ENCODE results near the gene P2RX6. TPM values are rescaled to one million over a fixed set of nuclear protein-coding genes. Genes with fewer than 3 reads are reported as not detected.

Gene P2RX6
- total and polyA plus RNA-seq, 2 experiments from 2014 or later, result not detected

GRCh38 chr22:20973634-20974286 is 41.2 kb upstream of the P2RX6 start (continued):
- no peak for TF ChIP-seq EZH2phosphoT487 (IDR thresholded peaks at IDR 0.05; ENCODE audit: unreplicated experiment)
- no peak for TF ChIP-seq ZNF114 (CRISPR knock-in tag; IDR thresholded peaks at IDR 0.05)
- no peak for TF ChIP-seq EZH2 (IDR thresholded peaks at IDR 0.05; ENCODE audit: low read depth, unreplicated experiment)
- no peak for TF ChIP-seq ETS1 (IDR thresholded peaks at IDR 0.05)
- TF ChIP-seq NANOG (IDR thresholded peaks at IDR 0.05; ENCODE audit: borderline replicate concordance), result no peak
- no peak for TF ChIP-seq JUNB (IDR thresholded peaks at IDR 0.05; ENCODE audit: unreplicated experiment)

GRCh38 chr22:20974336-20974955 is 40.5 kb upstream of the P2RX6 start:
- Histone ChIP-seq H3K27me3 (ENCODE audit: insufficient read depth) (peaks cover 19% of the 10 kb centered on the region), H3K4me2 (no peak overlapping the region), H3F3A (replicated peaks; ENCODE audit: low read depth) (no peaks in the 10 kb centered on the region), H3K36me3 (ENCODE audit: insufficient read depth) (no peaks in the 10 kb centered on the region; the same call in 1 of the 2 replicates), H3K27ac (ENCODE audit: low read depth) (no peak overlapping the region), H3K4me3 (no peak overlapping the region), H2AFZ (no peak overlapping the region), H3K4me1 (ENCODE audit: insufficient read depth) (no peaks in the 10 kb centered on the region), H3K9me2 (ENCODE audit: insufficient read depth) (0 out of 2 replicates have a peak, but pooled peaks cover 6% of the 10 kb centered on the region), H3K79me2 (replicated peaks; ENCODE audit: insufficient read depth) (no peaks in the 10 kb centered on the region), H4K20me1 (replicated peaks; ENCODE audit: insufficient read depth) (no peaks in the 10 kb centered on the region; the same call in 1 of the 2 replicates)
- peaks cover 27% of the 10 kb centered on the region for H3K27me3 Mint-ChIP-seq (ENCODE audit: insufficient read depth, low read depth, poor library complexity)
- no peak for ATAC-seq
- peaks cover 18% of the 10 kb centered on the region for H3K9me3 Mint-ChIP-seq
- no peak overlapping the region for H3K27ac Mint-ChIP-seq
- peaks cover 6% of the 10 kb centered on the region; the same call in 1 of the 3 replicates for H3K36me3 Mint-ChIP-seq (ENCODE audit: low read depth)
- no peak overlapping the region for H3K4me3 Mint-ChIP-seq
- no peak for TF ChIP-seq ETS1 (IDR thresholded peaks at IDR 0.05)
- TF ChIP-seq JUNB (IDR thresholded peaks at IDR 0.05; ENCODE audit: unreplicated experiment), result no peak
- no peak for TF ChIP-seq EZH2phosphoT487 (IDR thresholded peaks at IDR 0.05; ENCODE audit: unreplicated experiment)
- no peak for TF ChIP-seq REST (IDR thresholded peaks at IDR 0.05; ENCODE audit: unreplicated experiment)
- DNase-seq (ENCODE audit: low spot score), result no peak
- peaks cover 4% of the 10 kb centered on the region; the same call in 2 of the 3 replicates for H3K4me1 Mint-ChIP-seq
